BJ (cell line): ENCODE data around the gene LARP1. TPM values are rescaled to one million over a fixed set of nuclear protein-coding genes. Genes with fewer than 3 reads are reported as not detected.

Source experiments
- CTCF ChIA-PET: fragments of 350-600 bp; formaldehyde crosslinking; extraction: SDS; loops from one replicate; lab custom pipeline; 2021; ENCODE audit warnings: antibody characterized with exemption, inconsistent platforms; lab: Yijun Ruan, JAX
- POLR2A ChIA-PET: fragments of 300-600 bp; sonication (Branson Sonifier 250); formaldehyde crosslinking; extraction: SDS; loops from one replicate; lab custom pipeline; 2021; ENCODE audit warnings: antibody characterized with exemption; lab: Charles Lee
- DNase-seq: peaks from one replicate; pipeline ENCODE4 v3.0.0-alpha.2; 2011; ENCODE audit warnings: low read depth
- H3K27me3 ChIP-seq: 2 replicates; pipeline ENCODE4 v1.6.0; 2011; ENCODE audit warnings: low read length; ENCODE audit not compliant: control insufficient read depth, insufficient read depth
- H3K36me3 ChIP-seq: 2 replicates; pipeline ENCODE4 v1.5.1; 2011; ENCODE audit warnings: low read length; ENCODE audit not compliant: control insufficient read depth, insufficient read depth
- H3K4me3 ChIP-seq: 2 replicates; pipeline ENCODE4 v1.5.1; 2011; ENCODE audit warnings: low read depth, mild to moderate bottlenecking, control low read depth, low read length
- CTCF ChIP-seq: IDR thresholded peaks from 2 replicates; pipeline ENCODE4 v1.5.1; 2011; ENCODE audit warnings: low read depth, mild to moderate bottlenecking, control low read depth, inconsistent platforms, low read length, moderate library complexity; ENCODE audit not compliant: insufficient read depth
- polyA minus RNA-seq: library from RNA; depleted of rRNA, polyadenylated mRNA; stranded (reverse); fragments of >200 nt; gene quantifications from 2 replicates; pipeline ENCODE4 v1.2.3, GENCODE V29; 2011; rRNA and poly(A)+ RNA removed
- polyA plus RNA-seq: library from polyadenylated mRNA; depleted of rRNA; stranded (reverse); fragments of >200 nt; gene quantifications from 2 replicates; pipeline ENCODE4 v1.2.3, GENCODE V29; 2011; rRNA removed

The LARP1 gene
- 51.5 and 59.0 TPM in 2 replicates for polyA plus RNA-seq
- 69.5 and 104 TPM in 2 replicates for polyA minus RNA-seq

- DNase-seq = no peak
- CTCF ChIA-PET = no interaction called here
- POLR2A ChIA-PET = no interaction called here
- Histone ChIP-seq H3K36me3 (no peaks in the 10 kb centered on the region), H3K4me3 (peak within 1 kb of the TSS; percentile 94), H3K27me3 (no peaks in the 10 kb centered on the region)
- no peak for TF ChIP-seq CTCF
Observed at GRCh38 chr5:154755361-154756008, at the start of gene LARP1. TSS of gene LARP1 (plus strand) at chr5:154755377. CDS start at chr5:154755758, 381 bp downstream.

- DNase-seq = no peak
- no peaks in the 10 kb centered on the region for H3K27me3 ChIP-seq
- no peak overlapping the region for H3K4me3 ChIP-seq
- ChIA-PET POLR2A (no interaction called here), CTCF (no interaction called here)
- TF ChIP-seq CTCF = no peak
- H3K36me3 ChIP-seq = no peaks in the 10 kb centered on the region
Observed at GRCh38 chr5:154706416-154706815, 48.8 kb upstream of the LARP1 start.

- ChIA-PET CTCF (no interaction called here), POLR2A (no interaction called here)
- no peak for DNase-seq
- H3K36me3 ChIP-seq = no peaks in the 10 kb centered on the region
- no peak for TF ChIP-seq CTCF
- no peak overlapping the region for H3K4me3 ChIP-seq
- no peaks in the 10 kb centered on the region for H3K27me3 ChIP-seq
Observed at GRCh38 chr5:154707641-154708040, 47.5 kb upstream of the LARP1 start.

- H3K4me3 ChIP-seq = no peak overlapping the region
- H3K27me3 ChIP-seq = no peaks in the 10 kb centered on the region
- no peak for TF ChIP-seq CTCF
- H3K36me3 ChIP-seq = no peaks in the 10 kb centered on the region
- ChIA-PET POLR2A (no interaction called here), CTCF (no interaction called here)
- DNase-seq = no peak
Observed at GRCh38 chr5:154708207-154708606, 47.0 kb upstream of the LARP1 start.

- CTCF ChIA-PET = interaction anchor here (0.6 kb wide), 1 partner anchor 41 kb away, joined by 3 read pairs; no protein-coding TSS in a partner anchor
- TF ChIP-seq CTCF = no peak
- Histone ChIP-seq H3K36me3 (no peaks in the 10 kb centered on the region), H3K4me3 (no peak overlapping the region), H3K27me3 (no peaks in the 10 kb centered on the region)
- DNase-seq = no peak
- POLR2A ChIA-PET = interaction anchor here (0.6 kb wide), 1 partner anchor 48 kb away, joined by 5 read pairs; no protein-coding TSS in a partner anchor
Observed at GRCh38 chr5:154708846-154709245, 46.3 kb upstream of the LARP1 start.
